HG02610 (cell line): ENCODE measurements around the gene PPP1R8.
"Not testable (repeated sequence)": the region's sequence is repeated elsewhere in the genome, so short reads cannot be mapped to it uniquely, and the experiment has no call there.

ENCODE experiments used
- ATAC-seq: cut with Tn5 transposase; IDR thresholded peaks from one replicate; pipeline ENCODE4 v1.9.1; 2021; ENCODE audit warnings: mild to moderate bottlenecking, moderate library complexity; ENCODE audit not compliant: unreplicated experiment

PPP1R8 gene

GRCh38 chr1:27869719-27870085 is 39.1 kb downstream of the PPP1R8 start:
- ATAC-seq: no peak

GRCh38 chr1:27871076-27871475 is 40.5 kb downstream of the PPP1R8 start:
- not testable (repeated sequence) for ATAC-seq

GRCh38 chr1:27872059-27872801 is 41.6 kb downstream of the PPP1R8 start, which contains the start of gene THEMIS2:
THEMIS2 (plus strand) TSS chr1:27872544; CDS start chr1:27872572, 28 bp downstream.
- peak; percentile 29 for ATAC-seq

GRCh38 chr1:27872802-27873551 is 42.4 kb downstream of the PPP1R8 start:
- ATAC-seq: no peak

GRCh38 chr1:27873671-27874384 is 43.2 kb downstream of the PPP1R8 start:
- no peak for ATAC-seq

GRCh38 chr1:27876341-27877114 is 45.9 kb downstream of the PPP1R8 start:
- ATAC-seq: no peak

GRCh38 chr1:27877115-27877416 is 46.5 kb downstream of the PPP1R8 start:
- ATAC-seq: no peak

- ATAC-seq: no peak
Measured at GRCh38 chr1:27878039-27878438, 47.5 kb downstream of the PPP1R8 start.

- no peak for ATAC-seq
Measured at GRCh38 chr1:27878787-27879335, 48.3 kb downstream of the PPP1R8 start.

- ATAC-seq: no peak
Measured at GRCh38 chr1:27879374-27880082, 48.9 kb downstream of the PPP1R8 start.

GRCh38 chr1:27882543-27882903 is 51.9 kb downstream of the PPP1R8 start:
- ATAC-seq: no peak

- ATAC-seq: no peak
Measured at GRCh38 chr1:27883536-27883935, 53.0 kb downstream of the PPP1R8 start.

- peak; percentile 66 for ATAC-seq
Measured at GRCh38 chr1:27884006-27884954, 53.7 kb downstream of the PPP1R8 start.

GRCh38 chr1:27885114-27885528 is 54.5 kb downstream of the PPP1R8 start:
- ATAC-seq: no peak

- ATAC-seq: no peak
Measured at GRCh38 chr1:27885621-27886352, 55.2 kb downstream of the PPP1R8 start.

GRCh38 chr1:27886353-27886679 is 55.7 kb downstream of the PPP1R8 start:
- no peak for ATAC-seq

GRCh38 chr1:27886744-27887143 is 56.2 kb downstream of the PPP1R8 start:
- ATAC-seq: no peak

GRCh38 chr1:27887215-27888021 is 56.8 kb downstream of the PPP1R8 start:
- ATAC-seq: no peak
